HEK293 (cell line): ENCODE results near the gene CEP63.

Experiments
- CTCF ChIA-PET: fragments of 350-600 bp; formaldehyde crosslinking; extraction: SDS; loops from one replicate; lab custom pipeline; 2021; ENCODE audit warnings: antibody characterized with exemption; lab: Yijun Ruan, JAX
- POLR2A ChIA-PET: fragments of 300-600 bp; formaldehyde crosslinking; extraction: SDS; loops from one replicate; lab custom pipeline; 2020; ENCODE audit warnings: antibody characterized with exemption, inconsistent platforms; lab: Yijun Ruan, JAX
- H3K27ac ChIP-seq: fragments of 200-500 bp; sonication (Bioruptor generic); 2 replicates; pipeline ENCODE4 v1.5.1; 2014; ENCODE audit warnings: low read depth, low read length, control low read depth, inconsistent platforms; ENCODE audit errors: extremely low read depth
- H3K36me3 ChIP-seq, 2 experiments: fragments of 200-500 bp in 1 of 2; sonication (Bioruptor generic) in 1 of 2; 1 replicate in 1 of 2; 2 replicates in 1 of 2; pipeline ENCODE4 v1.5.1; 2014 to 2017; ENCODE audit warnings: inconsistent platforms in 2 of 2, low read length in 2 of 2; ENCODE audit not compliant: control insufficient read depth in 2 of 2, insufficient read depth in 1 of 2
- H3K4me1 ChIP-seq: fragments of 200-500 bp; sonication (Bioruptor generic); 2 replicates; pipeline ENCODE4 v1.5.1; 2014; ENCODE audit warnings: mild to moderate bottlenecking, low read length, inconsistent platforms; ENCODE audit not compliant: control insufficient read depth, insufficient read depth
- H3K4me3 ChIP-seq: 2 replicates; pipeline ENCODE4 v1.5.1; 2011; ENCODE audit warnings: low read depth, mild to moderate bottlenecking, control low read depth, low read length, moderate library complexity
- H3K9me3 ChIP-seq: fragments of 200-500 bp; sonication (Bioruptor generic); 2 replicates; pipeline ENCODE4 v1.5.1; 2014; ENCODE audit warnings: low read depth, low read length, inconsistent platforms; ENCODE audit not compliant: control insufficient read depth, insufficient read depth
- GFI1B ChIP-seq: fragments of 450-650 bp; formaldehyde crosslinking; IDR thresholded peaks from 2 replicates; pipeline ENCODE4 v1.5.1; 2016; ENCODE audit warnings: missing biosample characterization, missing genetic modification characterization
- SALL2 ChIP-seq: fragments of 450-650 bp; formaldehyde crosslinking; IDR thresholded peaks from 2 replicates; pipeline ENCODE4 v1.5.0; 2017; ENCODE audit warnings: missing biosample characterization, mild to moderate bottlenecking, missing genetic modification characterization, borderline replicate concordance
- SP3 ChIP-seq: fragments of 450-650 bp; formaldehyde crosslinking; IDR thresholded peaks from 2 replicates; pipeline ENCODE4 v1.5.1; 2016; ENCODE audit warnings: missing biosample characterization, missing genetic modification characterization
- YY1 ChIP-seq: fragments of 450-650 bp; formaldehyde crosslinking; IDR thresholded peaks from 2 replicates; pipeline ENCODE4 v1.5.1; 2018; ENCODE audit warnings: missing biosample characterization, missing genetic modification characterization
- ZBTB17 ChIP-seq: fragments of 450-650 bp; formaldehyde crosslinking; IDR thresholded peaks from 2 replicates; pipeline ENCODE4 v1.5.1; 2016; ENCODE audit warnings: missing biosample characterization, missing genetic modification characterization
- ZBTB21 ChIP-seq: fragments of 450-650 bp; formaldehyde crosslinking; IDR thresholded peaks from 2 replicates; pipeline ENCODE4 v1.5.1; 2017; ENCODE audit warnings: missing biosample characterization, missing genetic modification characterization
- ZEB2 ChIP-seq: fragments of 450-650 bp; formaldehyde crosslinking; IDR thresholded peaks from 2 replicates; pipeline ENCODE4 v1.5.1; 2016; ENCODE audit warnings: missing biosample characterization, missing genetic modification characterization
- ZFP3 ChIP-seq: fragments of 450-650 bp; formaldehyde crosslinking; IDR thresholded peaks from 2 replicates; pipeline ENCODE4 v1.5.1; 2016; ENCODE audit warnings: low read depth, missing biosample characterization, missing genetic modification characterization
- ZNF10 ChIP-seq: fragments of 450-650 bp; formaldehyde crosslinking; IDR thresholded peaks from 2 replicates; pipeline ENCODE4 v1.5.1; 2017; ENCODE audit warnings: missing biosample characterization, missing genetic modification characterization
- ZNF146 ChIP-seq: fragments of 450-650 bp; formaldehyde crosslinking; IDR thresholded peaks from 2 replicates; pipeline ENCODE4 v1.5.1; 2016; ENCODE audit warnings: missing biosample characterization, missing genetic modification characterization
- ZNF174 ChIP-seq: fragments of 450-650 bp; formaldehyde crosslinking; IDR thresholded peaks from 2 replicates; pipeline ENCODE4 v1.5.0; 2017; ENCODE audit warnings: missing biosample characterization, mild to moderate bottlenecking, missing genetic modification characterization
- ZNF214 ChIP-seq: fragments of 450-650 bp; formaldehyde crosslinking; IDR thresholded peaks from 2 replicates; pipeline ENCODE4 v1.5.1; 2017; ENCODE audit warnings: missing biosample characterization, mild to moderate bottlenecking, missing genetic modification characterization, borderline replicate concordance
- ZNF292 ChIP-seq: fragments of 450-650 bp; formaldehyde crosslinking; IDR thresholded peaks from 2 replicates; pipeline ENCODE4 v1.5.1; 2016; ENCODE audit warnings: low read depth, missing biosample characterization, missing genetic modification characterization, borderline replicate concordance
- ZNF335 ChIP-seq: fragments of 450-650 bp; formaldehyde crosslinking; conservative IDR thresholded peaks from 2 replicates; pipeline ENCODE4 v1.5.1; 2016; ENCODE audit warnings: missing biosample characterization, missing genetic modification characterization
- ZNF341 ChIP-seq: fragments of 450-650 bp; formaldehyde crosslinking; IDR thresholded peaks from 2 replicates; pipeline ENCODE4; 2016; ENCODE audit warnings: low read depth, missing biosample characterization, missing genetic modification characterization
- ZNF37A ChIP-seq: fragments of 450-650 bp; IDR thresholded peaks from 2 replicates; pipeline ENCODE4 v1.5.1; 2018; ENCODE audit warnings: missing biosample characterization, missing genetic modification characterization
- ZNF394 ChIP-seq: fragments of 450-650 bp; formaldehyde crosslinking; IDR thresholded peaks from 2 replicates; pipeline ENCODE4 v1.5.1; 2016; ENCODE audit warnings: missing biosample characterization, missing genetic modification characterization, mild to moderate bottlenecking, moderate library complexity, borderline replicate concordance
- ZNF416 ChIP-seq: fragments of 450-650 bp; formaldehyde crosslinking; IDR thresholded peaks from 2 replicates; pipeline ENCODE4 v1.5.1; 2016; ENCODE audit warnings: missing biosample characterization, missing genetic modification characterization
- ZNF473 ChIP-seq: fragments of 450-650 bp; formaldehyde crosslinking; IDR thresholded peaks from 2 replicates; pipeline ENCODE4 v1.5.1; 2017; ENCODE audit warnings: missing biosample characterization, missing genetic modification characterization
- ZNF548 ChIP-seq: fragments of 450-650 bp; formaldehyde crosslinking; IDR thresholded peaks from 2 replicates; pipeline ENCODE4 v1.5.1; 2016; ENCODE audit warnings: missing biosample characterization, missing genetic modification characterization
- ZNF558 ChIP-seq: fragments of 450-650 bp; formaldehyde crosslinking; IDR thresholded peaks from 2 replicates; pipeline ENCODE4 v1.5.1; 2016; ENCODE audit warnings: missing biosample characterization, missing genetic modification characterization
- ZNF596 ChIP-seq: fragments of 450-650 bp; IDR thresholded peaks from 2 replicates; pipeline ENCODE4 v1.5.0; 2018; ENCODE audit warnings: missing biosample characterization, mild to moderate bottlenecking, missing genetic modification characterization, moderate library complexity
- ZNF610 ChIP-seq: fragments of 450-650 bp; formaldehyde crosslinking; IDR thresholded peaks from 2 replicates; pipeline ENCODE4 v1.5.1; 2016; ENCODE audit warnings: missing biosample characterization, missing genetic modification characterization, borderline replicate concordance
- ZNF660 ChIP-seq: fragments of 450-650 bp; IDR thresholded peaks from 2 replicates; pipeline ENCODE4 v1.5.1; 2018; ENCODE audit warnings: missing biosample characterization, mild to moderate bottlenecking, missing genetic modification characterization
- ZNF664 ChIP-seq: fragments of 450-650 bp; formaldehyde crosslinking; IDR thresholded peaks from 2 replicates; pipeline ENCODE4 v1.5.1; 2016; ENCODE audit warnings: missing biosample characterization, missing genetic modification characterization
- ZNF692 ChIP-seq: fragments of 450-650 bp; formaldehyde crosslinking; IDR thresholded peaks from 2 replicates; pipeline ENCODE4 v1.5.1; 2016; ENCODE audit warnings: missing biosample characterization, missing genetic modification characterization
- ZNF791 ChIP-seq: fragments of 450-650 bp; formaldehyde crosslinking; IDR thresholded peaks from 2 replicates; pipeline ENCODE4 v1.5.1; 2016; ENCODE audit warnings: missing biosample characterization, missing genetic modification characterization
- ZNF792 ChIP-seq: fragments of 450-650 bp; formaldehyde crosslinking; IDR thresholded peaks from 2 replicates; pipeline ENCODE4 v1.5.1; 2016; ENCODE audit warnings: missing biosample characterization, missing genetic modification characterization
- ZNF837 ChIP-seq: fragments of 450-650 bp; formaldehyde crosslinking; IDR thresholded peaks from 2 replicates; pipeline ENCODE4 v1.5.1; 2016; ENCODE audit warnings: missing biosample characterization, missing genetic modification characterization
- ZSCAN16 ChIP-seq: fragments of 450-650 bp; formaldehyde crosslinking; IDR thresholded peaks from 2 replicates; pipeline ENCODE4 v1.5.1; 2016; ENCODE audit warnings: missing biosample characterization, missing genetic modification characterization
- TF ChIP-seq, protein P1 (sequence below): fragments of 450-650 bp; formaldehyde crosslinking; IDR thresholded peaks from 2 replicates; pipeline ENCODE4 v1.5.1; 2016; ENCODE audit warnings: missing biosample characterization, missing genetic modification characterization

CEP63 gene

DNA sequence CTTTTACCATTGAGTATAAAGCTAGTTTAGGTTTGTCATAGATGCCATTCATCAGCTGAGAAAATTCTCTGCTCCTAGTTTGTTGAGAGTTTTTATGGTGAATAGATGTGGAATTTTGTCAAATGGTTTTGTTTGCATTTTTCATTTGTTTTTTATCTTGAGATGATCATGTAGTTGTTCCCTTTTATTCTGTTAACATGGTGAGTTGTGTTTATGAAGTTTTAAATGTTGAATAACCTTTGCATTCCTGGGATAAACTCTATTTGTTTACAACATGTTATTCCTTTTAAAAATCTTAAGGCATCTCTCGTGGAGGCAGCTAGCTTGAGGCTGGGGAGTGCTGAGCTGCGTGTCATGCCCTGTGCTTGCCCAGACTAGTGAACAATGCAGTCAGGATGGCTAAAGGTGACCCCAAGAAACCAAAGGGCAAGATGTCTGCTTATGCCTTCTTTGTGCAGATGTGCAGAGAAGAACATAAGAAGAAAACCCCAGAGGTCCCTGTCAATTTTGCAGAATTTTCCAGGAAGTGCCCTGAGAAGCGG lies 48.6 kb upstream of the CEP63 start:
- ChIA-PET POLR2A (no interaction called here), CTCF (no interaction called here)
- no peaks in the 10 kb centered on the region for H3K4me1 ChIP-seq
- H3K36me3 ChIP-seq = no peaks in the 10 kb centered on the region
- TF ChIP-seq ZNF473 (tag by site-specific recombination) (no peak), ZNF692 (tag by site-specific recombination) (no peak), ZNF837 (no peak), ZNF292 (no peak), ZNF664 (tag by site-specific recombination) (no peak), ZNF394 (no peak), ZNF660 (tag by site-specific recombination) (no peak), SP3 (tag by site-specific recombination) (no peak), ZNF10 (tag by site-specific recombination) (no peak), ZNF174 (tag by site-specific recombination) (no peak), ZNF792 (tag by site-specific recombination) (no peak), ZNF146 (tag by site-specific recombination) (no peak), ZNF416 (tag by site-specific recombination) (no peak), ZBTB17 (no peak), ZSCAN16 (tag by site-specific recombination) (no peak), ZNF791 (no peak), ZNF37A (tag by site-specific recombination) (no peak), ZNF558 (no peak), ZNF548 (tag by site-specific recombination) (no peak)
- no peak overlapping the region for H3K27ac ChIP-seq
- no peak overlapping the region for H3K4me3 ChIP-seq
- H3K9me3 ChIP-seq = no peaks in the 10 kb centered on the region

DNA sequence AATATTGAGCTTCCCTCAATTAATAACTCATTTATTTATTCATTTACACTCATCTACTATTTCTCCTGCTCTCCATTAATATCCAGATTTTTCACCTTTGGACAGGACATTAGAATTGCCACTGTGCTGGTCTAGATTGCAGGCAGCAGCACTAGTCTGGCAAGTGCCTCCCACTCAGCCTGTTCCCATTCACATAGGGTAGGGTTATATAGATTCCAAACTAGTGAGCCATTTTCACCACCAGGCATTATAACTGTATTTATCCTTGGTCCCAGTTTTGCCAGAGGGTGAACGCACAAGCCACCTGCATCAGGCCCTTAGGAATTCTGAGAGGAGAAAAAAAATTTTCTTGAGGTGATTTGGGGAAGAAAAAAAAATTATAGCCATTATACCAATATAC lies 44.5 kb upstream of the CEP63 start:
- no peaks in the 10 kb centered on the region for H3K4me1 ChIP-seq
- no peaks in the 10 kb centered on the region for H3K36me3 ChIP-seq
- TF ChIP-seq YY1 (tag by site-specific recombination) (no peak), ZNF214 (tag by site-specific recombination) (no peak), ZEB2 (tag by site-specific recombination) (no peak), GFI1B (tag by site-specific recombination) (no peak), ZNF610 (no peak), ZNF596 (no peak)
- no peaks in the 10 kb centered on the region for H3K9me3 ChIP-seq
- no peak overlapping the region for H3K27ac ChIP-seq
- ChIA-PET POLR2A (interaction anchor here (0.7 kb wide), 1 partner anchor 597 kb away, joined by 4 read pairs; no protein-coding TSS in a partner anchor), CTCF (interaction anchor here (0.6 kb wide), 1 partner anchor 82 kb away, joined by 3 read pairs; no protein-coding TSS in a partner anchor)
- H3K4me3 ChIP-seq = no peak overlapping the region

DNA sequence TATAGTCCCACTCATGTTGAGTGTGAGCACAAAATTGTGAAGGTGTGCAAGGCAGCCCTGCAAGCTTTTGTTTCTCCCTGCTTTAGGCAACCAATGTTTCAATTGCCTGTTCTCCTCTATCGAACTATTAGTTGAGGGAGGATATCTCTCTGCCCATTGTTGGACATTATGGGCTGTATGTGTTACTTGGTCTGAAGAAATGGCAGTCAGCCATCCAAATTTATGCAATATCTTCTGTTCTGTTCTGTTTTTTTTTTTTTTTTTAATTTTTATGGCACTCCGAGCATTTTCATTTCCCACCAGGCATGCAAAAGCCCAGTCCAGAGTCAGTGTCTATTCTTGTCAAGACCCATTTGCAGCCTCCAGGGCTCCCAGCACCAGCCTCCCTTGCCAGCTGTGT lies 44.0 kb upstream of the CEP63 start:
- Histone ChIP-seq H3K36me3 (no peaks in the 10 kb centered on the region), H3K27ac (no peak overlapping the region), H3K9me3 (no peaks in the 10 kb centered on the region), H3K4me1 (no peaks in the 10 kb centered on the region), H3K4me3 (no peak overlapping the region)
- ChIA-PET POLR2A (interaction anchor here (0.7 kb wide), 1 partner anchor 598 kb away, joined by 4 read pairs; no protein-coding TSS in a partner anchor), CTCF (no interaction called here)
- no peak for TF ChIP-seq SALL2 (tag by site-specific recombination)
- TF ChIP-seq ZFP3 (tag by site-specific recombination) = no peak
- no peak for TF ChIP-seq ZNF558
- no peak for TF ChIP-seq ZNF792 (tag by site-specific recombination)
- TF ChIP-seq ZNF335 (tag by site-specific recombination) = no peak
- TF ChIP-seq ZNF341 (tag by site-specific recombination) = no peak
- TF ChIP-seq, protein P1, sequence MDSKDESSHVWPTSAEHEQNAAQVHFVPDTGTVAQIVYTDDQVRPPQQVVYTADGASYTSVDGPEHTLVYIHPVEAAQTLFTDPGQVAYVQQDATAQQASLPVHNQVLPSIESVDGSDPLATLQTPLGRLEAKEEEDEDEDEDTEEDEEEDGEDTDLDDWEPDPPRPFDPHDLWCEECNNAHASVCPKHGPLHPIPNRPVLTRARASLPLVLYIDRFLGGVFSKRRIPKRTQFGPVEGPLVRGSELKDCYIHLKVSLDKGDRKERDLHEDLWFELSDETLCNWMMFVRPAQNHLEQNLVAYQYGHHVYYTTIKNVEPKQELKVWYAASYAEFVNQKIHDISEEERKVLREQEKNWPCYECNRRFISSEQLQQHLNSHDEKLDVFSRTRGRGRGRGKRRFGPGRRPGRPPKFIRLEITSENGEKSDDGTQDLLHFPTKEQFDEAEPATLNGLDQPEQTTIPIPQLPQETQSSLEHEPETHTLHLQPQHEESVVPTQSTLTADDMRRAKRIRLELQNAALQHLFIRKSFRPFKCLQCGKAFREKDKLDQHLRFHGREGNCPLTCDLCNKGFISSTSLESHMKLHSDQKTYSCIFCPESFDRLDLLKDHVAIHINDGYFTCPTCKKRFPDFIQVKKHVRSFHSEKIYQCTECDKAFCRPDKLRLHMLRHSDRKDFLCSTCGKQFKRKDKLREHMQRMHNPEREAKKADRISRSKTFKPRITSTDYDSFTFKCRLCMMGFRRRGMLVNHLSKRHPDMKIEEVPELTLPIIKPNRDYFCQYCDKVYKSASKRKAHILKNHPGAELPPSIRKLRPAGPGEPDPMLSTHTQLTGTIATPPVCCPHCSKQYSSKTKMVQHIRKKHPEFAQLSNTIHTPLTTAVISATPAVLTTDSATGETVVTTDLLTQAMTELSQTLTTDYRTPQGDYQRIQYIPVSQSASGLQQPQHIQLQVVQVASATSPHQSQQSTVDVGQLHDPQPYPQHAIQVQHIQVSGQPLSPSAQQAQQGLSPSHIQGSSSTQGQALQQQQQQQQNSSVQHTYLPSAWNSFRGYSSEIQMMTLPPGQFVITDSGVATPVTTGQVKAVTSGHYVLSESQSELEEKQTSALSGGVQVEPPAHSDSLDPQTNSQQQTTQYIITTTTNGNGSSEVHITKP (tag by site-specific recombination) = no peak
- TF ChIP-seq ZBTB21 (tag by site-specific recombination) = no peak
